KBM-7 (cell line): Measurements from ENCODE around the gene PRUNE1.
A peak's percentile ranks its signal among the peaks of the same experiment; 100 is the strongest.

Source experiments
- DNase-seq: peaks from one replicate; pipeline ENCODE4 v3.0.0-alpha.2; 2015
- in situ Hi-C: fragments of 300-500 bp; cut with MboI; formaldehyde crosslinking; loops from 2 replicates; pipeline ENCODE4 v1.14.3; 2020; ENCODE audit warnings: low sequenced_read_pairs, low pct_unique_long_range_greater_than_20kb, mixed read lengths

PRUNE1 gene

DNA sequence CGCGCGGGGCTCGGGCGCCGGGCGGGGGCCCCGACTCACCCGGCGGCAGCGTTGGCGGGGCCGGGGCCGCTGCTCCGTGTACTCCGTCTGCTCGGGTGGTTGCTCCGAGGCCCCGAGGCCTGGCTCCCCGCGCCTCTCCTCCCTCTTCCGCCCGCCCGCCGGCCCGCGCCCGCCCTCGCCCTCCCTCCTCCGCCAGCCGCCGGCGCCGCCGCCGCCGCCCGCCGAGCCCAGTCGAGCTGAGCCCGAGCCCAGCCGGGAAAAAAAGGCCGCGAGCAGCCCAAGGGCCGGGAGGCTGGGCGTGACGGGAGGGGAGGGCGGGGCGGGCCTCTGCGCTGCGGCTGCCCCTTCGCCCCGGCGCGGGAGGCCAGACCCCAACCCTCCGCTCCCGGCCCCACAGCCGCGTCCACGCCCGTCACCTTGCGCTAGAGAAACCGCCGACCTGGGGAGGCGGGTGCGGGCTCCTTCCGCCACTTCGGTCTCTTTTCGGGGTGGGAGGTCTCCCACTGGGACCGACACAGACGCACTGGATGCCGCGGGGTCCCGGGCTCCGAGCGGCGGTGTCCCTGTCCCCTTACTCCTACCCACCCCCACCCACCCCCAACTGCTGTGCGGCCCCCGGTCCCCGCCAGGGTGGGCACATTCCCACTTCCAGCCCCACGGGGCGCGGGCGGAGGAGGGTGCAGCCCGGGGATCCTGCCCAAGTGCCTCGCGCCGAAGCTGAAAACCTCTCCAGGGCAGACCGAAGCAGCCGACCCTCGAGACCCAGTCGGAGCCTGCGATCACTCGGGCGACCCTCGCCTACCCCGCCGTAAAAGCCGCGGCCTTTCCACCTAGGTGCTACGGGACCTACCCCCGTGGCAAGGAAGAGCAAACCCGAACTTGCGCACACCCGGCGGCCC, 33.4 kb upstream of the PRUNE1 start, which contains the start of gene CERS2:
Gene CERS2 (minus strand): TSS at position 256 of the 899 bp plus-strand sequence. CDS start 5,745 bp downstream, outside the sequence.
- in situ Hi-C loops, result no loop called here
- DNase-seq, result peak; percentile 58

DNA sequence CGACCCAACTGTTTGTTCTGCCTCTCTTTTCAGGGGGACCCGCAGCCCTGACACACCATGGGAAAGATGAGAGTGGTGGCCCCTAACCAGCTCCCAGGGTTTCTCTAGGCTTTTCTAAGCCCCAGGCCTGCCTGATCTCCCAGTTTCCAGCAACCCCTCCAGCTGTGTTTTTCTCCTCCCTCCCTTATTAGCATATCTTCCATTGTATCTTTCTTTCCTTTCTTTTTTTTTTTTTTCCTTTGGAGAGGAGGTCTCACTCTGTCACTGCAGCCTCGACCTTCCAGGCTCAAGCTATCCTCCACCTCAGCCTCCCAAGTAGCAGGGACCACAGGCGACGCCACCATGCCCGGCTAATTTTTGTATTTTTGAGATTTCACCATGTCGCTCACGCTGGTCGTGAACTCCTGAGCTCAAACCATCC, 31.8 kb upstream of the PRUNE1 start:
- in situ Hi-C loops, result no loop called here
- DNase-seq, result no peak

GRCh38 chr1:150976879-150977694, 31.2 kb upstream of the PRUNE1 start:
- in situ Hi-C loops, result no loop called here
- DNase-seq, result peak; percentile 95

DNA sequence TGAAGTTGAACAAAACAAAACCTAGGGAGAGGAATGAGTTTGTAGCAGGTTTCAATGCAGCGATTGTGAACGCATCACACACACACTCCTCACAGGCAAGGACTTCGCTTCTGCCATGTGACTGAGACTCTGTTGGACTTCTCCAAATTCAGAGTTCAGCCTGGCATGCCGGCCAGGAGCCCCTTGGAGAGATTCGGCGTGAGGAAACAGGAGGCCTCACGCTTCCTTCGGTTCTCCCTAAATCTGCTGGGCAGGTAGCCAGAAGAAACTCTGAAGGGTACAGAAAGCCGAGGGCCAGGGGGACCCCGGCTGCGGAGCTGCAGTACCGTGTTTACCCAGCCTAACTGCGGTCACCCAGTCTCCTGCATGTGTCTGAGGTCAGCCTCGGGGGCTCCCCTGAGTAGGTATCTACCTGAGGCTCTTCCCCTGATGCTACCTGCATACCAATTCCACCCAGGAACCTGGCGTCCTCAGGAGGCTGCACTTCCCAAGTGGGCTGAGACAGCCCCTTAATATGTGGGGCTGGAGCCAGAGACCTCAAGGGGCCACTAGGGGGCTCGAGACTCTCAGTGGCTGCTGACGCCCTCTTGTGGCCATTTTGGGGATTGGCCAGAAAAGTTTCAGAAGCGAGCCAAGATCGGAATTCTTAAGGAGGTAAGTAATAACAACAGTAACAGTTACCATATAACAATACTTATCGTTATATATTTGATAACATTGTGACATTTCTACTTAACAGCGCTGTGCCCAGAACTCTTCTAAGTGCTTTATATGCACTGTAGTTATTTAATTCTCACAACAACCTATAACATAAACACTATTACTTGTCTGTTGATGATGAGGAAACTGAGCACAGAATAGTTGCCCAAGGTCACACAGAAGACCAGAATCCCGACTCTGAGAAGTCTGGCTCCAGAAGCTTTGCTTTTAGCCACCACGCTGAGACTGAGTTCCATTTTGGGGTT, 28.9 kb upstream of the PRUNE1 start:
- peak; percentile 93 for DNase-seq
- in situ Hi-C loops, result no loop called here

DNA sequence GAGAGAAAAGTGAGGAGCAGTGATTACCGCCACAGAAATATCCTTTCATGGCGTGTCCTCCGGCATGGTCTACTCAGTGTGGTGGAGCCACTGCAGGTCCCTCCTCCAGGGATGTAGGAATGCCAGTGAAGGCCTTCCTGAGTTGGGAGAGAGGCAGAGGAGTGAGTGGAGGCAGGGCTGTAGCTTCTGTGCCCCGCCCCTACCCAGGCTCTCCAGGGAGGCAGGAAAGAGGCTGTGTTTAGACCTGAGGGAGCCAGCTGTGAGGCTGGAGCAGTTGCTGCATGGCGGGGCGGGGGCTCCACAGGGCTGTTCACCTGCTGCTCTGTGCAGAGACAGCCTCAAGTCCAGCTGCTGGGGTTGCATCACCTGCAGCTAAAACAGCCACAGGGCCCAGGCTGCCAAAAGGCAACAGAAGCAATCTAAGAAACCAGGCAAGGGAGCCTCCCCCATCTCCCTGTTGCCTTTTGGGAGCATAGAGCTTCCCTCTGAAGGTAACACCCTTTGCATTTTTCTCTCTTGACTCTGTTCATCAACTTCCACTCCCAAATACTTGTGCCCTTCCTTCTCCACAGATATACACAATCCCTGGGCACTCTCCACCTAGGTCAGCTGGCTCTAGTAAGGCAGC, 27.0 kb upstream of the PRUNE1 start:
- in situ Hi-C loops, result no loop called here
- no peak for DNase-seq

GRCh38 chr1:150981805-150982712, 26.2 kb upstream of the PRUNE1 start, which contains the start of gene ANXA9:
ANXA9 (plus strand) TSS chr1:150982292; CDS start chr1:150983106, 814 bp downstream.
- in situ Hi-C loops, result no loop called here
- no peak for DNase-seq

- DNase-seq, result no peak
- in situ Hi-C loops, result no loop called here
Measured at GRCh38 chr1:150985179-150985825, 22.9 kb upstream of the PRUNE1 start.

DNA sequence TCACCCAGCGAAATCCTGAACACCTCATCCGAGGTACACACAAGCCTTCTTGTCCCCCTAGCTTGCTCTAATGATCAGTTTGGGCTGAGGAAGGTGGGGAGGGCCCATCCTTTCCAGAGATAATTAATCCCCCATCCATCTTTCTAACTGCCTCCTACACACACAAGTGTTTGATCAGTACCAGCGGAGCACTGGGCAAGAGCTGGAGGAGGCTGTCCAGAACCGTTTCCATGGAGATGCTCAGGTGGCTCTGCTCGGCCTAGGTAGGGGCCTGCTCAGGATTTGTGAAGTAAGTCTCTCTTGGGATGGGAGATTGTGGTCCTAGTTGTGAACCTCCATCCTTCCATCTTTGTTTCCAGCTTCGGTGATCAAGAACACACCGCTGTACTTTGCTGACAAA, 20.3 kb upstream of the PRUNE1 start:
- DNase-seq, result no peak
- in situ Hi-C loops, result no loop called here

GRCh38 chr1:150992626-150993025, 15.6 kb upstream of the PRUNE1 start:
- in situ Hi-C loops, result no loop called here
- DNase-seq, result no peak

DNA sequence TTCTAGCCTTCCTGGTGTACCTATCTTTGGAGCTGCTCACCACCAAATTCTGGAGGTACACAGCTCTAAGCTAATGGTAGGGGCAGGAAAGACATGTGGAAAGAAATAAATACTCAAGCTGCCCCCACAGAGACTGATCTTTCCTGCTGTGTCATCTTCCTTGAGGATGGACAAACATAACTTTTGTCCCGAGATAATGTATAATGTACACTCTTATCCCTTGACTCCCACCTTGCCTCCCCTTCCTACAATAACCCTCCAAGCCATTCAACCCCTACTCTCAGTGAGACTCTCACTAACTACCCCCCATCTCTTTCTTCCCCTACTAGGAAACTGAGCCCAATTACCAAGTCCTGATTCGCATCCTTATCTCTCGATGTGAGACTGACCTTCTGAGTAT, 14.0 kb upstream of the PRUNE1 start:
- in situ Hi-C loops, result no loop called here
- no peak for DNase-seq

- no peak for DNase-seq
- in situ Hi-C loops, result no loop called here
Measured at GRCh38 chr1:150995460-150995859, 12.8 kb upstream of the PRUNE1 start.

GRCh38 chr1:150995896-150996295, 12.4 kb upstream of the PRUNE1 start:
- in situ Hi-C loops, result no loop called here
- DNase-seq, result no peak

GRCh38 chr1:150997126-150997872, 10.9 kb upstream of the PRUNE1 start:
- in situ Hi-C loops, result no loop called here
- DNase-seq, result no peak

GRCh38 chr1:150997949-150998348, 10.3 kb upstream of the PRUNE1 start:
- DNase-seq, result no peak
- in situ Hi-C loops, result no loop called here

GRCh38 chr1:150999051-150999674, 9.1 kb upstream of the PRUNE1 start:
- in situ Hi-C loops, result no loop called here
- DNase-seq, result no peak

- DNase-seq, result no peak
- in situ Hi-C loops, result no loop called here
Measured at GRCh38 chr1:150999926-151000325, 8.3 kb upstream of the PRUNE1 start.
